ENCODE results near the gene NDNF.
A peak's percentile ranks its signal among the peaks of the same experiment; 100 is the strongest.

The NDNF gene, protein sequence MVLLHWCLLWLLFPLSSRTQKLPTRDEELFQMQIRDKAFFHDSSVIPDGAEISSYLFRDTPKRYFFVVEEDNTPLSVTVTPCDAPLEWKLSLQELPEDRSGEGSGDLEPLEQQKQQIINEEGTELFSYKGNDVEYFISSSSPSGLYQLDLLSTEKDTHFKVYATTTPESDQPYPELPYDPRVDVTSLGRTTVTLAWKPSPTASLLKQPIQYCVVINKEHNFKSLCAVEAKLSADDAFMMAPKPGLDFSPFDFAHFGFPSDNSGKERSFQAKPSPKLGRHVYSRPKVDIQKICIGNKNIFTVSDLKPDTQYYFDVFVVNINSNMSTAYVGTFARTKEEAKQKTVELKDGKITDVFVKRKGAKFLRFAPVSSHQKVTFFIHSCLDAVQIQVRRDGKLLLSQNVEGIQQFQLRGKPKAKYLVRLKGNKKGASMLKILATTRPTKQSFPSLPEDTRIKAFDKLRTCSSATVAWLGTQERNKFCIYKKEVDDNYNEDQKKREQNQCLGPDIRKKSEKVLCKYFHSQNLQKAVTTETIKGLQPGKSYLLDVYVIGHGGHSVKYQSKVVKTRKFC

DNA sequence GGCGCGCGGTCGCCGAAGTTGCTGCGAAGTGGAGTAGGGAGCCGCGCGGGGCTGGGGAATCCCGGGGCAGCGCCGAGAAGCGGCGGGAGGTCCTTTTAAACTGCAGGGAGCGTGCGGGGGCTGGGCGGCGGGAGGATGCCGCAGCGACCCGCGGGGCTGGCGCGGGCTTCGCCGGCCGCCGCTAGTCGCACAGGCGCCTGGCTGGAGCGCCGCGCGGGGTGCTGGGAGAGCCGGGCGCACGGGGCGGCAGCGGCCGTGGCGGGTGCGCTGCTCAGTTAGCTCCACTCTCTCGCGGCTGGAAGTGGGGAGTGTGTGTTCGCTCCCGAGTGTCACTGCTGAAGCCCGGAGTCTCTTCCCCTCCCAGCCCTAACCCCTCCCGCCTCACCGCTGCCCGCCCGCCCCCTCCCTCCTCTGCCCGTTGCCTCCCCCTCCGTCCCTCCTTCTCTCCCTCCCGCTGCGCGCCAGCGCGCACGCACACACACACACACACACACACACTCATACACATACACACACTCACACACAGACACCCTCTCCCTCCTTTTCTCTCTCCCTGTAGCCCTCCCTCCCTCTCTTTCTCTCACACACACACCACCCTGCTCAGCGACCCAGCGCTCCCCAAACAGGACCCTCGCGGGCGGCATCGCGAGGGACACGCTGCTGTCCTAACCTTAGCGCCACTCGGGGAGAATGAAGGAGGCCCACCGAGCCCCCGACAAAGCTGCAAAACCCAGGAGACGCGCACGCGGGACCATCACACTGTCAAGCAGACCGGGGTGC lies at the start of gene NDNF:
NDNF (minus strand) TSS at position 312 of the 780 bp plus-strand sequence. CDS start 26,698 bp downstream, outside the sequence.
- peak; percentile 18 for DNase-seq (ENCODE audit: low spot score)

GRCh38 chr4:121119715-121120114 lies 47.4 kb upstream of the NDNF start:
- DNase-seq (ENCODE audit: low spot score), result no peak

DNA sequence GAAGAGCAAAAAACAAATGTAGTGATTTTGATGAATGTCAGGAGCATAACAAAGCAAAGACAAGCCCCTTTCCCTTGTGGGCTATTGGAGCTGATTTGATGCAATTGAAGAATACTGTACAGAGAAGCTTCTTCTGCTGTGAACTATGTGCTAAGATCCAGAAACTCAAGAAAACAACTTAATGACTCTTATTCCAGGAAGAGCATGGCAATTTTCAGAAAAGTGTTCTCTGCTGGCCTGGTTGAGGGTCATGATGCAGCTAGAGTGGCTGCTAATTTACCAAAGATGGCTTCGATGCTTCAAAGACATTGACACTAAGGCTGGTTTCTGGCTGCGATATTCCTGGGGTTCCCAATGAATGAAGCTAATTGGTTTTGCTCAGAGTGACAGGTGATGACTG lies 46.0 kb upstream of the NDNF start:
- DNase-seq (ENCODE audit: low spot score), result no peak

GRCh38 chr4:121114756-121115155 lies 42.4 kb upstream of the NDNF start:
- no peak for DNase-seq (ENCODE audit: low spot score)

- DNase-seq (ENCODE audit: low spot score), result no peak
These were observed 40.2 kb upstream of the NDNF start for GRCh38 chr4:121112530-121112929.

- DNase-seq (ENCODE audit: low spot score), result no peak
These were observed 36.2 kb upstream of the NDNF start for GRCh38 chr4:121108557-121108956.

DNA sequence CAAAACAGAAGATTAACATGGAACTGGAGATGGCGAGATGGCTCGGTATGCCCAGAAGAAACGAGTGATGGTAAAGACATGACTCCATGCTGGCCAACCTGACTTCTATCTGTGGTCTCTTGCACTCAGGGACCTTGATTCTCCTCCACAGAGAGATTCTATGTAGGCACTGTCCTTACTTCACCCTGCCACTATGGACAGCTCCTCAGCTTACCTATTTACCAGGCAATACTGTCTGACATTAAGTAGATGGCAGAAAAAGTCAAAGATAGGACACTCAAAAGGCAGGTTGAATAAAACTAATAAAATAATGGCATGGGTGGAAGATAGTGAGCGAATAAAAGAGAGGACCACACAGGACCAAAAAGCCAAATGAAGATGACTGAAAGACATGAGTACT lies 35.2 kb upstream of the NDNF start:
- DNase-seq (ENCODE audit: low spot score), result no peak

DNA sequence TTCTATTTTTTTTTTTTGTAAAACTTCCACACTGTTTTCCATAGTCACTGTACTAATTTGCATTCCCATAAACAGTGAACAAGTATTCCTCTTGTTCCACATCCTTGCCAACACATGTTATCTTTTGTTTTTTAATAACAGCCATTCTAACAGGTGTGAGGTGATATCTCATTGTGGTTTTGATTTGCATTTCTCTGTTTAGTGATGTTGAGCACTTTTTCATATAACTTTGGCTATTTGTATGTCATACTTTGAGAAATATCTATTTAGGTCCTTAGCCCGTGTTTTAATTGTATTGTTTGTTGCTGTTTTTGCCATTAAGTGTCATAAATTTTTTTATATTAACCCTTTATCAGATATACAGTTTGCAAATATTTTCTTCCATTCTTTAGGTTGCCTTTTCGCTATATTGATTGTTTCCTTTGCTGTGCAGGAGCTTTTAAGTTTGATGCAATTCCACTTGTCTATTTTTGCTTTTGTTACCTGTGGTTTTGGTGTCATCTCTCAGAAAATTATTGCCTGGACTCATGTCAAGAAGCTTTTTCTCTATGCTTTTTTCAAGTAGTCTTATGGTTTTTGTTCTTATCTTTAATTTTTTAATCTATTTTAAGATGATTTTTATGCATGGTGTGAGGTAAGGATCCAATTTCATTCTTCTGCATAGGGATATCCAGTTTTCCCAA lies 27.9 kb upstream of the NDNF start:
- DNase-seq (ENCODE audit: low spot score), result no peak

DNA sequence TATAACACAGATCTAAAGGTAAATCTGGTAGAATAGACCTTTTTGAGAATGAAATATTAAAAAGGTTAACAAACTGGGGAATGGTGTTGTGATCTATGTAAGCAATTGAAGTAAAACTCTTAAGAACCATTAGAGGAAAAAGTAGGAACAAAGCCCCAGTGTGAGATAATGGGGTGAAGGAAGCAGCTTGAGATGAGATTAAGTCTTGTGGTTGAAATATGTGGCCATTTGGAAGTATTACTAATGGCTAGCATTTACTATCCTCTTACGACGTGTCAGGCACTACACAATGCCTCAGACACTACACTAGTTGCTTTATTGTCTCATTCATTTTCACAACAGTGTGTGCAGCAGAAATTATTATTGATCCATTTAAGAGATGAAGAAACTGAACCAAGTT lies 25.9 kb upstream of the NDNF start:
- DNase-seq (ENCODE audit: low spot score), result no peak

DNA sequence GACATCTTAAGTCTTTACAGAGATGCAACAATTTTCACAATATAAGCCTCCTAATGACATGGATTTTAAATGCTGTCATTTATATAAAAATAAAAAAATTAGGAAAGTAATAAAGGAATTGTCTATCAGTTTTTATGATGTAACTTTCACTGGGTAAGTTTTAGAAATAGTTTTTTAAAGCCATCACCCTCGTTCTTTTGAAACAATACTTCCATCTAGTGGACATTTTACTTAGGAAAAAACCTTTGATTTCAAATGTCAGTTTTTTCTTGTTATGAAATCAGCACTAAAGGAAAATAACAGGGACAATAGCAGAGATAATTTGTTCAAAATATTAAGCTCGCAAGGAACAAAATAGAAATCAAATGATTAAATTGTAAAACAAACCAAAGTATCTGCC lies 24.3 kb upstream of the NDNF start:
- DNase-seq (ENCODE audit: low spot score), result peak; percentile 17

GRCh38 chr4:121096191-121096590 lies 23.9 kb upstream of the NDNF start:
- no peak for DNase-seq (ENCODE audit: low spot score)

GRCh38 chr4:121094297-121094966 lies 22.1 kb upstream of the NDNF start:
- DNase-seq (ENCODE audit: low spot score), result no peak

DNA sequence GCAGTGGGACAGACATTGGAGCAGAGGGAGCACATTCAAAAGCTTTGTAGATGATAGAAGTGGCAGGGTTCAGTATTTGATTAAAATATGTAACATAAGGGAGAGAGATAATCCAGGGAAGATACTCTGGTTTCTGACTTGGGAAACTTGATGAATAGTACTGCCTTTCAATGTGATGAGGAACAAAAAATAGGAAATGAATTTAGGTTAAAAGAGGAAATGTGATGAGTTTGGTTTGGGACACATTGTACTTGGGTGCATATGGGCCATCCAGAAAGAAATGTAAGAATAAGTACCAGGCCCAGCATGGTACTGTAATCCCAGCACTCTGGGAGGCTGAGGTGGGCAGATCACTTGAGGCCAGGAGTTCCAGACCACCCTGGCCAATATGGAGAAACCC lies 20.9 kb upstream of the NDNF start:
- DNase-seq (ENCODE audit: low spot score), result no peak

DNA sequence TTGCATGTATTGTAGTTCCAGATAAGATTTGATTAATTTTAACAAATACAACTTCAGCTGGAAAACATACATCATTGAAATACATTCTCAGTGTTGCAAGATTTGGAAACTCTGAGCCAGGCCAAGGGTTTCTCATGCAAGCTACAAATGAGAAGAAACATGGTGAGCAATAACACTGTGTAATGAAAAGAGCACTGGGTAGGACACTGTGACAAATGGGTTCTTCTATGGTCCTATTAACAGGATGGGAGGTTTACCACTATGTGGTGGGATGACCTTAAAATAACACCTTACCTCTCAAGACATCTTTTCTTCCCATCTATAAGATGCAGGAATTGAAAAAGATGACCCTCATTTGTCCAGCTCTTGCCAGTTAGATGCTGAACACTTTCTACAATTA lies 19.6 kb upstream of the NDNF start:
- DNase-seq (ENCODE audit: low spot score), result no peak

- DNase-seq (ENCODE audit: low spot score), result no peak
These were observed 16.5 kb upstream of the NDNF start for GRCh38 chr4:121088867-121089266.

GRCh38 chr4:121079376-121079775 lies 7.0 kb upstream of the NDNF start:
- no peak for DNase-seq (ENCODE audit: low spot score)

GRCh38 chr4:121077496-121077895 lies 5.2 kb upstream of the NDNF start:
- no peak for DNase-seq (ENCODE audit: low spot score)

DNA sequence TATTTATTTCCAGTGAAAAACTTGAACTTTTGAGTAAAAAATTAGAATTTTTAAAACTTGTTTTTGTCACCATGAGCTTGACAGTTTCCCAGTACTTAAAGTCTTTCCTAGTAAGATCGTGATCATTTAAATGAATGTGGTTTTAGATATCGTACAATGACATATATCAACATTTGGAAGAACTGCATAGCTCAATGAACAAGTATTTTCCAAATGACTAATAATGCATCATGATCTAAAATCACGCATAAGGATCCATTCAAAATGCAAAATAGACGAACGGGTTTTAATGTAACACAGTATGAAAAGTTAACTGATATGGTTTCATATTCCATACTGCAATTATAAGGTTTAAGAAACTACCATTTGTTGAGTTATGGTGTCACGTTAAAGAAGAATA lies 4.1 kb upstream of the NDNF start:
- no peak for DNase-seq (ENCODE audit: low spot score)

- no peak for DNase-seq (ENCODE audit: low spot score)
These were observed 1.5 kb upstream of the NDNF start for GRCh38 chr4:121073672-121074381.

GRCh38 chr4:121073004-121073435 lies 685 bp upstream of the NDNF start:
- no peak for DNase-seq (ENCODE audit: low spot score)

DNA sequence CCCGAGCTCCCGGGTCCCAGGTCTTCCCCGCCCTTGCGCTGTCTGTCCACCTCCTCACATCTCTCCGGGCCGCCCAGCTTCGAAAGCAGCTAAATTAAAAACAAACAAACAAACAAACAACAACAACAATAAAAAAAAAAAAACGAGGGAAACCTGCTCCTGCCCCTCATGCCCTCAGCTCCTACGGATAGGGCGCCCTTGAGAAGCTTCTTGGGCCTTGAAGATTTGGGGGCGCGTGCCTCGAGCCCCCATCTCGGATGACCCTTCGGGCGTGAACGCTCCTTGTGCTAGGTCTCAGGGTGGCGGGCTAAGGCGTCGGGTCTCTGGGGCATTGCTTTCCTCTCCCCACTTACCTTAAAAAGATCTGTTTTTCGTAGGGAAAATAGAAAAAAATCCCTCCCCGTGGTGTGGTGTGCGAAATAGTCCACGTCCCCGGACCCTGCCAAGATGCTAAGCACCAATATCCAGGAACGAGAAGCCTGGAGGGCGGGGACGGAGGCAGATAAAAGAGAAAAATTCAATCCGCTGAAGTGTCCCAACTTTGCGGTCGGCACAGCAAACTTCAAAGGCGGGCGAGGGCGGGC lies 603 bp downstream of the NDNF start:
- no peak for DNase-seq (ENCODE audit: low spot score)
